Activated naive CD4-positive, alpha-beta T cell treated with anti-CD3 and anti-CD28 coated beads, Interleukin-2, amount 10 ng/mL, durations not matched to agents 7 days and 5 days (primary cell): Measurements from ENCODE around the gene NLK.
"Not testable (repeated sequence)": the region's sequence is repeated elsewhere in the genome, so short reads cannot be mapped to it uniquely, and the experiment has no call there.

ENCODE experiments used
- CTCF ChIA-PET: fragments of 350-600 bp; sonication (Branson Sonifier 250); formaldehyde crosslinking; loops from one replicate; lab custom pipeline; 2021; ENCODE audit warnings: antibody characterized with exemption; lab: Charles Lee
- DNase-seq: peaks from one replicate; pipeline ENCODE4 v3.0.0-alpha.2; 2020
- H3K27ac Mint-ChIP-seq: one replicate; pipeline ENCODE4 v1.8.0; 2021; ENCODE audit warnings: mild to moderate bottlenecking, moderate library complexity, mixed read lengths
- H3K27me3 Mint-ChIP-seq: one replicate; pipeline ENCODE4 v1.8.0; 2021; ENCODE audit warnings: mild to moderate bottlenecking, mixed read lengths
- H3K36me3 Mint-ChIP-seq: one replicate; pipeline ENCODE4 v1.8.0; 2021; ENCODE audit warnings: mixed read lengths
- H3K4me1 Mint-ChIP-seq: one replicate; pipeline ENCODE4 v1.8.0; 2021; ENCODE audit warnings: mixed read lengths
- H3K4me3 Mint-ChIP-seq: one replicate; pipeline ENCODE4 v1.8.0; 2021; ENCODE audit warnings: mild to moderate bottlenecking, moderate library complexity, mixed read lengths
- H3K9me3 Mint-ChIP-seq: one replicate; pipeline ENCODE4 v1.8.0; 2021; ENCODE audit warnings: mixed read lengths

Gene NLK

GRCh38 chr17:28201315-28201714, 158.8 kb downstream of the NLK start:
- Mint-ChIP-seq H3K4me1 (peaks cover under 1% of the 10 kb centered on the region), H3K27ac (no peak overlapping the region), H3K27me3 (peaks cover 9% of the 10 kb centered on the region), H3K9me3 (no peaks in the 10 kb centered on the region), H3K36me3 (peaks cover 3% of the 10 kb centered on the region), H3K4me3 (no peak overlapping the region)
- DNase-seq, result no peak
- CTCF ChIA-PET, result no interaction called here

GRCh38 chr17:28204244-28204643, 161.8 kb downstream of the NLK start:
- Mint-ChIP-seq H3K9me3 (no peaks in the 10 kb centered on the region), H3K4me1 (no peaks in the 10 kb centered on the region), H3K36me3 (no peaks in the 10 kb centered on the region), H3K27me3 (peaks cover 16% of the 10 kb centered on the region), H3K4me3 (no peak overlapping the region), H3K27ac (no peak overlapping the region)
- DNase-seq, result no peak
- CTCF ChIA-PET, result interaction anchor here (1.7 kb wide), 1 partner anchor 11 kb away, joined by 5 read pairs; no protein-coding TSS in a partner anchor

- DNase-seq, result no peak
- Mint-ChIP-seq H3K4me1 (no peaks in the 10 kb centered on the region), H3K4me3 (no peak overlapping the region), H3K27ac (no peak overlapping the region), H3K9me3 (no peaks in the 10 kb centered on the region), H3K36me3 (no peaks in the 10 kb centered on the region), H3K27me3 (peaks cover 16% of the 10 kb centered on the region)
- CTCF ChIA-PET, result interaction anchor here (1.7 kb wide), 1 partner anchor 10 kb away, joined by 5 read pairs; no protein-coding TSS in a partner anchor
These were observed 162.3 kb downstream of the NLK start for GRCh38 chr17:28204751-28205150.

- Mint-ChIP-seq H3K36me3 (no peaks in the 10 kb centered on the region), H3K9me3 (peaks cover 4% of the 10 kb centered on the region), H3K27me3 (peaks cover 16% of the 10 kb centered on the region), H3K27ac (no peak overlapping the region), H3K4me3 (no peak overlapping the region), H3K4me1 (no peaks in the 10 kb centered on the region)
- CTCF ChIA-PET, result interaction anchor here (1.7 kb wide), 1 partner anchor 9 kb away, joined by 5 read pairs; no protein-coding TSS in a partner anchor
- DNase-seq, result no peak
These were observed 163.8 kb downstream of the NLK start for GRCh38 chr17:28206292-28206691.

GRCh38 chr17:28211811-28212210, 169.3 kb downstream of the NLK start:
- Mint-ChIP-seq H3K4me1 (peaks cover 5% of the 10 kb centered on the region), H3K27me3 (peaks cover 10% of the 10 kb centered on the region), H3K9me3 (peaks cover 4% of the 10 kb centered on the region), H3K27ac (no peak overlapping the region), H3K36me3 (no peaks in the 10 kb centered on the region), H3K4me3 (no peak overlapping the region)
- CTCF ChIA-PET, result no interaction called here
- DNase-seq, result no peak

- not testable (repeated sequence) for H3K27me3 Mint-ChIP-seq, H3K4me1 Mint-ChIP-seq
These were observed 171.1 kb downstream of the NLK start for GRCh38 chr17:28213578-28213977.

GRCh38 chr17:28216052-28216451, 173.6 kb downstream of the NLK start:
- Mint-ChIP-seq H3K27me3 (peaks cover 6% of the 10 kb centered on the region), H3K9me3 (no peaks in the 10 kb centered on the region), H3K36me3 (no peaks in the 10 kb centered on the region), H3K4me3 (no peak overlapping the region), H3K4me1 (peaks cover 5% of the 10 kb centered on the region), H3K27ac (no peak overlapping the region)
- DNase-seq, result no peak
- CTCF ChIA-PET, result interaction anchor here (1.6 kb wide), 1 partner anchor 13 kb away, joined by 3 read pairs; no protein-coding TSS in a partner anchor

More at GRCh38 chr17:28213578-28213977, 171.1 kb downstream of the NLK start:
- H3K9me3 Mint-ChIP-seq, H3K4me3 Mint-ChIP-seq, H3K36me3 Mint-ChIP-seq, H3K27ac Mint-ChIP-seq, DNase-seq, CTCF ChIA-PET: not testable (repeated sequence)

GRCh38 chr17:28216528-28216927, 174.1 kb downstream of the NLK start:
- no peak for DNase-seq
- Mint-ChIP-seq H3K9me3 (no peaks in the 10 kb centered on the region), H3K4me1 (peaks cover 5% of the 10 kb centered on the region), H3K36me3 (no peaks in the 10 kb centered on the region), H3K27ac (no peak overlapping the region), H3K4me3 (no peak overlapping the region), H3K27me3 (peaks cover 6% of the 10 kb centered on the region)
- CTCF ChIA-PET, result interaction anchor here (1.6 kb wide), 1 partner anchor 13 kb away, joined by 3 read pairs; no protein-coding TSS in a partner anchor

- Mint-ChIP-seq H3K4me3 (no peak overlapping the region), H3K27ac (no peak overlapping the region), H3K4me1 (peaks cover 5% of the 10 kb centered on the region), H3K27me3 (peaks cover 12% of the 10 kb centered on the region), H3K9me3 (no peaks in the 10 kb centered on the region), H3K36me3 (no peaks in the 10 kb centered on the region)
- no peak for DNase-seq
- CTCF ChIA-PET, result no interaction called here
These were observed 177.3 kb downstream of the NLK start for GRCh38 chr17:28219771-28220170.

- no peak overlapping the region for H3K27ac Mint-ChIP-seq
- DNase-seq, result no peak
- no peaks in the 10 kb centered on the region for H3K9me3 Mint-ChIP-seq
- H3K4me3 Mint-ChIP-seq, result no peak overlapping the region
- H3K36me3 Mint-ChIP-seq, result no peaks in the 10 kb centered on the region
- peaks cover 20% of the 10 kb centered on the region for H3K27me3 Mint-ChIP-seq
- H3K4me1 Mint-ChIP-seq, result peaks cover 2% of the 10 kb centered on the region
- CTCF ChIA-PET, result no interaction called here
These were observed 179.4 kb downstream of the NLK start for GRCh38 chr17:28221751-28222414.

- no peak overlapping the region for H3K4me3 Mint-ChIP-seq
- H3K27ac Mint-ChIP-seq, result no peak overlapping the region
- H3K27me3 Mint-ChIP-seq, result peaks cover 54% of the 10 kb centered on the region
- no peak for DNase-seq
- CTCF ChIA-PET, result no interaction called here
- no peaks in the 10 kb centered on the region for H3K9me3 Mint-ChIP-seq
- H3K4me1 Mint-ChIP-seq, result peaks cover 12% of the 10 kb centered on the region
- no peaks in the 10 kb centered on the region for H3K36me3 Mint-ChIP-seq
These were observed 182.8 kb downstream of the NLK start for GRCh38 chr17:28225271-28225670.

- peaks cover 12% of the 10 kb centered on the region for H3K4me1 Mint-ChIP-seq
- H3K27ac Mint-ChIP-seq, result no peak overlapping the region
These were observed 183.4 kb downstream of the NLK start for GRCh38 chr17:28225867-28226266.

GRCh38 chr17:28226563-28227315, 184.3 kb downstream of the NLK start:
- no peak overlapping the region for H3K4me3 Mint-ChIP-seq
- DNase-seq, result no peak
- CTCF ChIA-PET, result interaction anchor here (0.7 kb wide), 1 partner anchor 9 kb away, joined by 3 read pairs; no protein-coding TSS in a partner anchor
- H3K4me1 Mint-ChIP-seq, result peaks cover 12% of the 10 kb centered on the region
- no peak overlapping the region for H3K27ac Mint-ChIP-seq
- peaks cover 60% of the 10 kb centered on the region for H3K27me3 Mint-ChIP-seq
- H3K36me3 Mint-ChIP-seq, result no peaks in the 10 kb centered on the region
- H3K9me3 Mint-ChIP-seq, result no peaks in the 10 kb centered on the region

More at GRCh38 chr17:28225867-28226266, 183.4 kb downstream of the NLK start:
- Mint-ChIP-seq H3K4me3 (no peak overlapping the region), H3K9me3 (no peaks in the 10 kb centered on the region), H3K27me3 (peaks cover 59% of the 10 kb centered on the region), H3K36me3 (no peaks in the 10 kb centered on the region)
- CTCF ChIA-PET, result no interaction called here
- no peak for DNase-seq

- Mint-ChIP-seq H3K27me3 (peaks cover 59% of the 10 kb centered on the region), H3K4me3 (peak overlapping the region; percentile 58), H3K4me1 (peaks cover 12% of the 10 kb centered on the region), H3K9me3 (no peaks in the 10 kb centered on the region), H3K36me3 (no peaks in the 10 kb centered on the region), H3K27ac (no peak overlapping the region)
- DNase-seq, result peak; percentile 41
- CTCF ChIA-PET, result no interaction called here
These were observed 185.0 kb downstream of the NLK start for GRCh38 chr17:28227316-28228108.
